Activated CD4-positive, alpha-beta T cell treated with anti-CD3 and anti-CD28 coated beads for 36 hours (primary cell): ENCODE data around the gene ZC3H10. TPM values are rescaled to one million over a fixed set of nuclear protein-coding genes. Genes with fewer than 3 reads are reported as not detected.

Source experiments
- ATAC-seq: fragments of 200-7000 bp; cut with Tn5 transposase; one replicate; pipeline ENCODE4 v1.10.0; 2021; ENCODE audit warnings: mild to moderate bottlenecking, moderate library complexity
- CTCF ChIA-PET: fragments of 350-600 bp; sonication (Branson Sonifier 250); formaldehyde crosslinking; loops from one replicate; lab custom pipeline; 2021; ENCODE audit warnings: antibody characterized with exemption; lab: Charles Lee
- POLR2A ChIA-PET: fragments of 350-600 bp; sonication (Branson Sonifier 250); formaldehyde crosslinking; loops from one replicate; lab custom pipeline; 2021; ENCODE audit warnings: antibody characterized with exemption, inconsistent platforms; lab: Charles Lee
- DNase-seq: peaks from one replicate; pipeline ENCODE4 v3.0.0-alpha.2; 2020
- H3K27ac Mint-ChIP-seq: one replicate; pipeline ENCODE4 v1.8.0; 2021; ENCODE audit warnings: mixed read lengths
- H3K27me3 Mint-ChIP-seq: one replicate; pipeline ENCODE4 v1.8.0; 2021; ENCODE audit warnings: mixed read lengths
- H3K36me3 Mint-ChIP-seq: one replicate; pipeline ENCODE4 v1.8.0; 2021; ENCODE audit warnings: low read depth, mixed read lengths
- H3K4me1 Mint-ChIP-seq: one replicate; pipeline ENCODE4 v1.8.0; 2021; ENCODE audit warnings: mixed read lengths
- H3K4me3 Mint-ChIP-seq: one replicate; pipeline ENCODE4 v1.8.0; 2021; ENCODE audit warnings: mild to moderate bottlenecking, moderate library complexity, mixed read lengths
- H3K9me3 Mint-ChIP-seq: one replicate; pipeline ENCODE4 v1.8.0; 2021; ENCODE audit warnings: low read depth, mixed read lengths
- intact Hi-C, 2 experiments: fragments of 100-400 bp; cut with DNase I in 1 of 2; cut with micrococcal nuclease in 1 of 2; formaldehyde crosslinking; loops; one replicate each; pipeline versions ENCODE4 v1.14.2 to v1.15.1; 2022 to 2024; cut with DNase I, micrococcal nuclease
- total RNA-seq, 2 experiments: library from RNA; stranded (reverse); gene quantifications; one replicate each; pipeline ENCODE4 v1.2.3, GENCODE V29; 2021

The ZC3H10 gene
- total RNA-seq, 2 experiments from 2014 or later: 6.4 to 6.5 TPM

DNA sequence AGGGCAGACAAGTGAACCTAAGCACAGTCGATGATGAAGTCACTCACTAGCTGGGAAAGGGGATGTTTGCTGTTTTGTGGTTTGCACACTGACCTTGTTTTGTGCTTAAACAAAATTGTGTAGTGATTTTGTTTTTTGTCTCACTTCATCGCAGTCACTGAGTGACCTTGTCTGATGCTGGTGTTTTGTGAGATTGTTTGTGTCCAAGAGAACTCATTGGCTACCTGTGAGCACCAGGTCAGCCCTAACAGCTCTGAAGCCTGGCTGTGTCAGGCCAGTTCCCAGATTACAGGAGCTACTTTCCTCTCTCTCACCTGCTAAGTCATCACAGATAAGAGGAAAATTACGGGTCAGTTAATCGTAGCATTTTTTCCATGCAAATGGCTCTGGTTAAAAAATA is 6.1 kb downstream of the ZC3H10 start:
- H3K4me1 Mint-ChIP-seq: peaks cover 36% of the 10 kb centered on the region
- ChIA-PET POLR2A (no interaction called here), CTCF (interaction anchor here (0.6 to 7.4 kb wide), 10 partner anchors 15 to 99 kb away, joined by 3 to 112 read pairs (median 4); partner anchors contain the start of genes MYL6B, RNF41 and SMARCC2)
- no peak for ATAC-seq
- H3K27ac Mint-ChIP-seq: peak overlapping the region; percentile 4
- H3K4me3 Mint-ChIP-seq: no peak overlapping the region
- intact Hi-C loops: no loop called here
- peaks cover 15% of the 10 kb centered on the region for H3K36me3 Mint-ChIP-seq
- H3K27me3 Mint-ChIP-seq: no peaks in the 10 kb centered on the region
- H3K9me3 Mint-ChIP-seq: no peaks in the 10 kb centered on the region
- DNase-seq: no peak

DNA sequence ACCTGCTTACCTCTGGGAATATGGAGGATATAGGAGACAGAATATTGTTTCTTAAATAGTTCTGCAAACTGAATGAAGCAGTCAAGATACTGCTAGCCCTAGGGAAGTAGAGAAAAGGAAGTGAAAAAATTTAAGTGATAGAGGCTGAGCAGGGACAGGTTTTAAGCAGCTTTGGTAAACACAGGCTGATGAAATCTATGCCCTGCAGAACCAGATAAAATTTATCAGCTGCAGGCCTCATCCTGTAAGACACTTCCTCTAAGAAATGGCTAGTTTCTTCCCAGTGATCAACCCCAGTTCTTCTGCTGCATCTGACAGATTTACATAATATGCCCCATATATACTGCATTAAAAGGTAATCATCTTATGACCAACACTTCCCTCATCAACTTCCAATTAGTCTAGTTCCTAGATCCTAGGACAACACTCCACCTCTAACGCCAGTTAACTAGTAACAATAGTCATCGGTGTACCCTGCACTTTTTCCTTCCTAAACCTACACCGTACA is 8.7 kb downstream of the ZC3H10 start:
- H3K27me3 Mint-ChIP-seq: no peaks in the 10 kb centered on the region
- no peak for DNase-seq
- peaks cover 46% of the 10 kb centered on the region for H3K4me1 Mint-ChIP-seq
- H3K4me3 Mint-ChIP-seq: peak overlapping the region; percentile 93
- ChIA-PET POLR2A (interaction anchor here (0.6 to 2.7 kb wide), 4 partner anchors 10 to 95 kb away, joined by 3 to 11 read pairs (median 4); partner anchors contain the start of genes RNF41, RPL41 and SMARCC2), CTCF (interaction anchor here (0.7 to 7.4 kb wide), 18 partner anchors 8 to 231 kb away, joined by 3 to 112 read pairs (median 6); partner anchors contain the start of genes ANKRD52, MYL6, MYL6B and PAN2)
- ATAC-seq: no peak
- peaks cover 26% of the 10 kb centered on the region for H3K36me3 Mint-ChIP-seq
- intact Hi-C loops: loop anchor here (1.0 to 5.0 kb wide), 12 partner anchors 8 to 510 kb away; partner anchors contain the start of genes COQ10A (in 2 of the 2), SMARCC2 (in 2 of the 2), ZC3H10 (in 2 of the 2) and ANKRD52 (in 1 of the 2)
- peak overlapping the region; percentile 93 for H3K27ac Mint-ChIP-seq
- H3K9me3 Mint-ChIP-seq: no peaks in the 10 kb centered on the region

DNA sequence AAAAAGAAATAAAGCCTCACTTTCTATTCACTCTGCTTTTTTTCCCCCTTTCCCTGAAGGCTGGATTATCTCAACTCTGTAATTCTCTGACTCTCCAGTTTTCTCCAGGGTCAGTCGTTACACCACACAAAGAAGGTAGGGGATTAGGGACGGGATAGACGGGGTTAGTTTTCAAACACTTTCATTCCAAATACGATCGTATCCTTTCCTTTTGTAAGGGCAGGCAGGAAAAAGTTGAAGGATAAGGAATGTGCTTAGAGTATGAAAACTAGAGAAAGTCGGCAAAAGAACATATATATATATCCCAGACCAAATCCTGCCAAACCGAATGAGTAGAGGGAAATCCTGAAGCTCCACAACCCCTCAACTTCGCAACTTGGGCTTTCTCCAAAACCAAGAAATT is 9.4 kb downstream of the ZC3H10 start:
- CTCF ChIA-PET: interaction anchor here (0.6 to 7.4 kb wide), 21 partner anchors 8 to 310 kb away, joined by 3 to 112 read pairs (median 4); partner anchors contain the start of genes ANKRD52, MYL6, ORMDL2 and PA2G4
- H3K27me3 Mint-ChIP-seq: no peaks in the 10 kb centered on the region
- H3K9me3 Mint-ChIP-seq: no peaks in the 10 kb centered on the region
- DNase-seq (no peak), ATAC-seq (no peak)
- intact Hi-C loops: loop anchor here (1.0 to 5.0 kb wide), 7 partner anchors 61 to 509 kb away; partner anchors contain the start of genes COQ10A (in 2 of the 2), ANKRD52 (in 1 of the 2), SMARCC2 (in 1 of the 2) and SPRYD4 (in 1 of the 2)
- H3K36me3 Mint-ChIP-seq: peaks cover 33% of the 10 kb centered on the region
- H3K27ac Mint-ChIP-seq: peak overlapping the region; percentile 93
- H3K4me1 Mint-ChIP-seq: peaks cover 53% of the 10 kb centered on the region
- peak overlapping the region; percentile 93 for H3K4me3 Mint-ChIP-seq
- POLR2A ChIA-PET: interaction anchor here (0.6 to 2.7 kb wide), 13 partner anchors 10 to 309 kb away, joined by 3 to 48 read pairs (median 6); partner anchors contain the start of genes MYL6, MYL6B, ORMDL2 and PA2G4

DNA sequence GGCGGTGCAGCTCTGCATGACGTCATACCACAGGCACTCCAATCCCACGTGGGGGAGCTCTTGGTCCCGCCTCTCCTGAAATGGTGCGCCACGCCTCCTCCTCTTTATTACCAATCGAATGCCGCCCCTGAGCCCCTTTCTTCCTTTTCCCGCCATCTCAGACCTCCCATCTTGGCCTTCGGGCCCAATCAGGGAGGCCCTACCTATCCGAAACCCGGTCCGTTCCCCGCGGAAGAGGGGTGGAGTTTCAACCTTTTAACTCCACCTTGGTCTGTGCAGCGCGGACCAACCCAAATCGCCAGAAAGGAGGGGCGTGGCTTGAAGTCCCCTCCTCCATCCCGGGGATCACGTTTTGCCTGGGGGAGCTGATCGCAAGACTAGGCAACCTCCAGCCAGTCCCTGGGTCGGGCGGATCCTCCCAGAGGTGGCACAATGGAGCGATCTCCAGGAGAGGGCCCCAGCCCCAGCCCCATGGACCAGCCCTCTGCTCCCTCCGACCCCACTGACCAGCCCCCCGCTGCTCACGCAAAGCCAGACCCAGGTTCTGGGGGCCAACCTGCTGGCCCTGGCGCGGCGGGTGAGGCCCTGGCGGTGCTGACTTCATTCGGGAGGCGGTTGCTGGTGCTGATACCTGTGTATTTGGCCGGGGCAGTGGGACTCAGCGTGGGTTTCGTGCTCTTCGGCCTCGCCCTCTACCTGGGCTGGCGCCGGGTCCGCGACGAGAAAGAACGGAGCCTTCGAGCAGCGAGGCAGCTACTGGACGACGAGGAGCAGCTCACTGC is 10.0 kb downstream of the ZC3H10 start, which contains the start of gene ESYT1:
Gene ESYT1 (plus strand): TSS at position 380 of the 782 bp plus-strand sequence. CDS start 53 bp downstream, at position 433.
- H3K4me1 Mint-ChIP-seq: peaks cover 55% of the 10 kb centered on the region
- ATAC-seq (peak; percentile 96), DNase-seq (peak; percentile 98)
- H3K27me3 Mint-ChIP-seq: no peaks in the 10 kb centered on the region
- H3K9me3 Mint-ChIP-seq: no peaks in the 10 kb centered on the region
- H3K4me3 Mint-ChIP-seq: peak within 1 kb of the TSS; percentile 93
- H3K27ac Mint-ChIP-seq: peak within 1 kb of the TSS; percentile 95
- ChIA-PET CTCF (interaction anchor here (0.5 to 7.4 kb wide), 23 partner anchors 9 to 311 kb away, joined by 3 to 112 read pairs (median 4); partner anchors contain the start of genes ANKRD52, MYL6, ORMDL2 and PA2G4), POLR2A (interaction anchor here (0.6 to 2.7 kb wide), 16 partner anchors 9 to 310 kb away, joined by 3 to 48 read pairs (median 4); partner anchors contain the start of genes MYL6, MYL6B, ORMDL2 and PA2G4)
- peaks cover 36% of the 10 kb centered on the region for H3K36me3 Mint-ChIP-seq
- intact Hi-C loops: loop anchor here (1.0 to 5.0 kb wide), 11 partner anchors 24 to 509 kb away; partner anchors contain the start of genes COQ10A (in 2 of the 2), MYL6B (in 2 of the 2), PA2G4 (in 2 of the 2) and ANKRD52 (in 1 of the 2)

DNA sequence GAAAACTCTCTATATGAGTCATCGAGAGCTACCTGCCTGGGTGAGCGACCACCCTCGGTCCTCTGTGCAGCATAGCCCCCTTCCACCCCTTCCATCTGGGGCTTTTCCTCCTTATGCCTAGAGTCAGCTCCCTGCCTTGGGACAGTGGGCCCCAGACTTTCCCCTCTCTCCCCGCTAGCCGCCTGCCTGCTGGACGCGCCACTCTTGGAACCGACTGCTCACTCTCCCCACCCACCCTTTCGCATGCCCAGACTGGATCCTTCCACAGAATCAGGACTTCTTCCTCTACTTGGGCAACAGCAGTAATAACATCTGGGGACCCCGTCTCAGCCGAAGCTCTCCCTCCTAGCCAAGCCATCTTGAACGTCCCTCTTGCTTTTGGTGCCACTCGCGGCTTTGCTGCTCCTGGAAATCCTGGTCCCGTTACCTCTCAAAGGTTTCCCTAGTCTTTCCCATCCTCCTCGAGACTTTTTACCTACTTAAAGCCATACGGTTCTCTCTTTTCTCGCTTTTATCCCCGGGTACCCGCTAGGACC is 10.7 kb downstream of the ZC3H10 start:
- H3K36me3 Mint-ChIP-seq: peaks cover 41% of the 10 kb centered on the region
- ChIA-PET CTCF (interaction anchor here (0.5 to 7.4 kb wide), 15 partner anchors 8 to 155 kb away, joined by 3 to 112 read pairs (median 6); partner anchors contain the start of genes MYL6, PA2G4, RAB5B and RNF41), POLR2A (interaction anchor here (0.6 to 2.7 kb wide), 9 partner anchors 11 to 93 kb away, joined by 3 to 48 read pairs (median 11); partner anchors contain the start of genes MYL6, MYL6B, PA2G4 and RNF41)
- no peak for ATAC-seq
- intact Hi-C loops: loop anchor here (1.0 to 5.0 kb wide), 6 partner anchors 24 to 339 kb away; partner anchors contain the start of genes MYL6B (in 2 of the 2), PA2G4 (in 2 of the 2), COQ10A (in 1 of the 2) and CS (in 1 of the 2)
- DNase-seq: no peak
- H3K9me3 Mint-ChIP-seq: no peaks in the 10 kb centered on the region
- H3K27me3 Mint-ChIP-seq: no peaks in the 10 kb centered on the region
- peak overlapping the region; percentile 93 for H3K4me3 Mint-ChIP-seq
- peaks cover 55% of the 10 kb centered on the region for H3K4me1 Mint-ChIP-seq
- peak overlapping the region; percentile 95 for H3K27ac Mint-ChIP-seq

DNA sequence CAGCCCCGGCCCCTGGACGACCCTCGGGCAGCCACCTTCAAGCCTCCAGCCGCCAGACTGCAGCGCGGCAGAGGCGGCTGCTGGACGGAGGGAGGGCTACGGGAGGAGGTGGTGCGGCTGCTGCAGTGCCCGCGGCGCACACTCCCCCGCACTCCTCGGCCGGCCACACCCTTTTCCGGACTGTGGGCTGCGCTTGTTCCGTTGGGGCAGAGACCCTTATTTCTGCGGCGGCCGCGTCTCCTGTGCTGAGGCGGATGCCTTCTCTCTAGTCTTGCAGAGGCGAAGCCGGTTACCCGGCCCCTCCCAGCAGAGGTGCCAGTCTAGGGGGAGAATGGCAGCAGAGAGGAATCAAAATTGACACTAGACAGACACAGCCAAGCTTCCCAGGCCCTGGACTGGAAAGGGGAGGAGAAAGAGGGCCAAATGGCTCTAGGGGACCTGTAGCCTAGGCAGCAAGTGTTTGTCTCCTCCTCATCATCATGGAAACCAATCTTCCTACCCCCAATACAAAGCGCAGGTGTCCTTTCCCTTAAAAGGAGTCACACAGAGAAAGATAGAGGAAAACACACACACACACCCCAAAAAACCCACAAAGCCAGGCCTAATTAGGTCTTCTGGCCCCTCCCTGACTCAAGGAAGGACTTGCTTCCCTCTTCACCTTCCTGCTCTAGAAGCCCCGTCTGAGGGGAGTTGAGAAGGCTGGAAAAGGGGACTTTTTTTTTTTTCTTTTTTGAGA is 11.3 kb downstream of the ZC3H10 start:
- POLR2A ChIA-PET: interaction anchor here (0.6 to 2.3 kb wide), 6 partner anchors 12 to 53 kb away, joined by 3 to 48 read pairs (median 10); partner anchors contain the start of genes MYL6, PA2G4, RPL41 and ZC3H10
- H3K27ac Mint-ChIP-seq: peak overlapping the region; percentile 95
- ATAC-seq: peak; percentile 3
- CTCF ChIA-PET: interaction anchor here (0.6 to 7.4 kb wide), 8 partner anchors 10 to 93 kb away, joined by 3 to 112 read pairs (median 10); partner anchors contain the start of genes PA2G4, RNF41, SMARCC2 and ZC3H10
- H3K4me1 Mint-ChIP-seq: peaks cover 58% of the 10 kb centered on the region
- H3K4me3 Mint-ChIP-seq: peak overlapping the region; percentile 93
- intact Hi-C loops: loop anchor here in 1 of 2 experiments (5.0 kb wide), 2 partner anchors 138 to 338 kb away; partner anchors contain the start of genes COQ10A and SPRYD4
- H3K36me3 Mint-ChIP-seq: peaks cover 47% of the 10 kb centered on the region
- H3K27me3 Mint-ChIP-seq: no peaks in the 10 kb centered on the region
- peak; percentile 76 for DNase-seq
- H3K9me3 Mint-ChIP-seq: no peaks in the 10 kb centered on the region

DNA sequence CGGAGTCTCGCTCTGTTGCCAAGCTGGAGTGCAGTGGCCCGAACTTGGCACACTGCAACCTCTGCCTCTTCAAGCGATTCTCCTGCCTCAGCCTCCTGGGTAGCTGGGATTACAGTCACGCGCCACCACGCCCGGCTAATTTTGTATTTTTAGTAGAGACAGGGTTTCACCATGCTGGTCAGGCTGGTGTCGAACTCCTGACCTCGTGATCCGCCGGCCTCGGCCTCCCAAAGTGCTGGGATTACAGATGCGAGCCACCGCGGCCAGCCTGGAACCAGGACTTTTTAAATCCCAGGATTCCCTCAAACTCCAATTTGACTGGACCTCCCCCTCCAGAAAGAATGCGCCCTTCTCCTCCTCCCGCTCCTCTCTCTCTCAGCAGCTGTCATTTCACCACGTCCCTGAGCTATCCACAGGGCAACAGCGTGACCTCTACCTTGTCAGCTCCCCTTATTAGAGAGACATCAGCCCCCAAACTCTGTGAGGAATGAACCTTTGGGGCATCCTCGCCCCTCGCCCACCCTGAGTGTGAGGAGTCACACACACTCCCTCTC is 12.0 kb downstream of the ZC3H10 start:
- CTCF ChIA-PET: interaction anchor here (0.6 to 0.7 kb wide), 3 partner anchors 9 to 1628 kb away, joined by 3 read pairs; no protein-coding TSS in a partner anchor
- Mint-ChIP-seq H3K4me1 (peaks cover 56% of the 10 kb centered on the region), H3K27me3 (no peaks in the 10 kb centered on the region), H3K4me3 (peak overlapping the region; percentile 93), H3K27ac (peak overlapping the region; percentile 80), H3K36me3 (peaks cover 48% of the 10 kb centered on the region), H3K9me3 (no peaks in the 10 kb centered on the region)
- ATAC-seq (no peak), DNase-seq (no peak)
- POLR2A ChIA-PET: no interaction called here
- intact Hi-C loops: loop anchor here in 1 of 2 experiments (5.0 kb wide), 2 partner anchors 137 to 337 kb away; partner anchors contain the start of genes COQ10A and SPRYD4

DNA sequence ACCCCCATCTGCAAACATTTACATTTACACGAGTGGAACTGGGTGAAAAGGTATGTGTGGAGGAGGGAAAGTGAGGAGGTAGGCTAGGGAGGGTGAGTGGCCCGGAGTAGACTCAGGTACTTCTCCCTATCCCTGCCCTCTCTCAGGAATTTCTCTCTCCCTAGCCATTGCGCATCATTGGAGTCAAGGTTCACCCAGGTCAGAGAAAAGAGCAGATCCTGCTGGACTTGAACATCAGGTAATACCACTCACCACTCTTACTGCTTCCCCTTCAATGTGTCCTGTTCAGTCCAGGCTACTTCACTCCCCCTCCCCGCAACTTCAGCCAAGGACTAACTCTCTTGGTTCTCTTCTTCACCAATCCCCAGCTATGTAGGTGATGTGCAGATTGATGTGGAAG is 12.8 kb downstream of the ZC3H10 start:
- no peak for DNase-seq
- Mint-ChIP-seq H3K9me3 (no peaks in the 10 kb centered on the region), H3K36me3 (peaks cover 52% of the 10 kb centered on the region), H3K4me3 (peak overlapping the region; percentile 93), H3K27ac (peak overlapping the region; percentile 43), H3K4me1 (peaks cover 57% of the 10 kb centered on the region), H3K27me3 (no peaks in the 10 kb centered on the region)
- ATAC-seq: no peak
- CTCF ChIA-PET: interaction anchor here (0.6 to 0.7 kb wide), 2 partner anchors 103 to 111 kb away, joined by 3 to 4 read pairs; no protein-coding TSS in a partner anchor
- POLR2A ChIA-PET: no interaction called here
- intact Hi-C loops: no loop called here

DNA sequence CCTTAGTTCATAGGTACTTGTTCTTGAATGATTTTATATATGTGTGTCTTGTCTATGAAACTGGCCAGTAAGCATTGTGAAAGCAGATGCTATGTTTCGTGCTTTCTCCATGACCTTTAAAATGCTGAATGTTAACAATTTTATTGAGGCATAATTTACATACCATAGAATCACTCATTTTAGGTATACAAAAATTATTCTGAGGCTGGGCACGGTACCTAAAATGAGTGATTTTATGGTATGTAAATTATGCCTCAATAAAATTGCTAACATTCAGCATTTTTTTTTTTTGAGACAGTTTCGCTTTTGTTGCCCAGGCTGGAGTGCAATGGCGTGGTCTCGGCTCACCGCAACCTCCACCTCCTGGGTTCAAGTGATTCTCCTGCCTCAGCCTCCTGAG is 16.8 kb downstream of the ZC3H10 start:
- peaks cover 84% of the 10 kb centered on the region for H3K36me3 Mint-ChIP-seq
- DNase-seq (no peak), ATAC-seq (no peak)
- no peaks in the 10 kb centered on the region for H3K9me3 Mint-ChIP-seq
- peaks cover 63% of the 10 kb centered on the region for H3K4me1 Mint-ChIP-seq
- ChIA-PET POLR2A (no interaction called here), CTCF (interaction anchor here (1.1 kb wide), 1 partner anchor 10 kb away, joined by 5 read pairs; no protein-coding TSS in a partner anchor)
- H3K27ac Mint-ChIP-seq: no peak overlapping the region
- H3K27me3 Mint-ChIP-seq: no peaks in the 10 kb centered on the region
- no peak overlapping the region for H3K4me3 Mint-ChIP-seq
- intact Hi-C loops: no loop called here
